GM21786 (cell line): ENCODE measurements around the gene LONP2.
"Not testable (repeated sequence)": the region's sequence is repeated elsewhere in the genome, so short reads cannot be mapped to it uniquely, and the experiment has no call there.

Experiments
- ATAC-seq: cut with Tn5 transposase; IDR thresholded peaks from one replicate; pipeline ENCODE4 v1.9.1; 2021; ENCODE audit not compliant: unreplicated experiment

Gene LONP2

GRCh38 chr16:48384520-48385252 is 140.6 kb downstream of the LONP2 start:
- ATAC-seq, result peak; percentile 40

GRCh38 chr16:48385253-48386150 is 141.4 kb downstream of the LONP2 start, which contains the start of gene SIAH1:
Gene SIAH1, minus strand, starts transcription at chr16:48385413. Its CDS starts 22,985 bp downstream, at chr16:48362428.
- peak; percentile 69 for ATAC-seq

GRCh38 chr16:48386559-48387312 is 142.6 kb downstream of the LONP2 start:
- ATAC-seq, result no peak

GRCh38 chr16:48392407-48392806 is 148.3 kb downstream of the LONP2 start:
- no peak for ATAC-seq

GRCh38 chr16:48393485-48394354 is 149.6 kb downstream of the LONP2 start:
- ATAC-seq, result no peak

GRCh38 chr16:48394355-48394703 is 150.2 kb downstream of the LONP2 start:
- no peak for ATAC-seq

- no peak for ATAC-seq
Observed at GRCh38 chr16:48395375-48395774, 151.3 kb downstream of the LONP2 start.

- not testable (repeated sequence) for ATAC-seq
Observed at GRCh38 chr16:48402547-48402946, 158.4 kb downstream of the LONP2 start.

- no peak for ATAC-seq
Observed at GRCh38 chr16:48405153-48405552, 161.1 kb downstream of the LONP2 start.

- no peak for ATAC-seq
Observed at GRCh38 chr16:48405907-48406306, 161.8 kb downstream of the LONP2 start.
